ENCODE measurements around the gene RAP1GAP.

GRCh38 chr1:21680381-21680780 lies 11.2 kb upstream of the RAP1GAP start:
- TF ChIP-seq CTCF (IDR thresholded peaks at IDR 0.05) (no peak), POLR2A (IDR thresholded peaks at IDR 0.05) (no peak)
